ENCODE measurements around the gene PLCB4.

DNA sequence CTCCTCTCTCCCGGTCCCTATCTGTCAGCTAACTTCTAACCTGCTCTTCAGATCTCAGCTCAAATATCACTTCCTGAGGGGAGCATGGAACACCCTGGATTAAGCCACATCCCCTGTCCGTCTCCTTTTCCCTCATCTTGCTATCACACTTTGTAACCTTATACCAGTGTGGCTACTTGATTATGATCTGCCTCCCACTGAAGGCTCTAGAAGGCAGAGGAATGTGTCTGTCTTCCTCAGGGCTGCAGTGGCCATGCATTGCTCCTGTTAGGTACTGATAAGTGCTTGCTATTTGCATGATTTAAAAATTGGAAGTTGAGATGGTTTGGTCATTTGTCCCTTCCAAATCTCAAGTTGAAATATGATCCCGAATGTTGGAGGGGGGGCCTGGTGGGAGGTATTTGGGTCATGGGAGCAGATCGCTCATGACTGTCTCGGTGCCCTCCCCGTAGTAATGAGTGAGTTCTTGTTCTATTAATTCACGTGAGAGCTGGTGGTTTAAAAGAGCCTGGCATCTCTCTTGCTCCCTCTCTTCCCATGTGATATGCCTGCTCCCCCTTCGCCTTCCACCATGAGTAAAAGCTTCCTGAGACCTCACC is 71.4 kb downstream of the PLCB4 start:
- TF ChIP-seq POLR2A (IDR thresholded peaks at IDR 0.05): no peak
- TF ChIP-seq, protein P1, sequence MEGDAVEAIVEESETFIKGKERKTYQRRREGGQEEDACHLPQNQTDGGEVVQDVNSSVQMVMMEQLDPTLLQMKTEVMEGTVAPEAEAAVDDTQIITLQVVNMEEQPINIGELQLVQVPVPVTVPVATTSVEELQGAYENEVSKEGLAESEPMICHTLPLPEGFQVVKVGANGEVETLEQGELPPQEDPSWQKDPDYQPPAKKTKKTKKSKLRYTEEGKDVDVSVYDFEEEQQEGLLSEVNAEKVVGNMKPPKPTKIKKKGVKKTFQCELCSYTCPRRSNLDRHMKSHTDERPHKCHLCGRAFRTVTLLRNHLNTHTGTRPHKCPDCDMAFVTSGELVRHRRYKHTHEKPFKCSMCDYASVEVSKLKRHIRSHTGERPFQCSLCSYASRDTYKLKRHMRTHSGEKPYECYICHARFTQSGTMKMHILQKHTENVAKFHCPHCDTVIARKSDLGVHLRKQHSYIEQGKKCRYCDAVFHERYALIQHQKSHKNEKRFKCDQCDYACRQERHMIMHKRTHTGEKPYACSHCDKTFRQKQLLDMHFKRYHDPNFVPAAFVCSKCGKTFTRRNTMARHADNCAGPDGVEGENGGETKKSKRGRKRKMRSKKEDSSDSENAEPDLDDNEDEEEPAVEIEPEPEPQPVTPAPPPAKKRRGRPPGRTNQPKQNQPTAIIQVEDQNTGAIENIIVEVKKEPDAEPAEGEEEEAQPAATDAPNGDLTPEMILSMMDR (IDR thresholded peaks at IDR 0.05 in 4 of 5, conservative IDR thresholded peaks at IDR 0.05 in 1 of 5): no peak

All from gastrocnemius medialis (tissue), 4 donors.